ENCODE data around the gene ANKRD53.

The ANKRD53 gene

GRCh38 chr2:70948337-70949003 lies 30.0 kb upstream of the ANKRD53 start:
- peaks cover 18% of the 10 kb centered on the region for H3K4me1 ChIP-seq (ENCODE audit: low read depth, poor library complexity, severe bottlenecking)
- no peaks in the 10 kb centered on the region for H3K79me2 ChIP-seq (ENCODE audit: insufficient read depth, low read depth)
- H3K27me3 ChIP-seq (ENCODE audit: insufficient read depth, low read depth): no peaks in the 10 kb centered on the region
- peak overlapping the region; percentile 92 for H3K4me3 ChIP-seq (IDR thresholded peaks at IDR 0.05; ENCODE audit: insufficient read depth, low read depth, low read length)
- H3K9ac ChIP-seq: peak overlapping the region; percentile 40; the same call in 1 of the 2 replicates
- peak overlapping the region; percentile 90 for H2AFZ ChIP-seq (ENCODE audit: low read depth)
- no peak overlapping the region for H3K27ac ChIP-seq
- no peaks in the 10 kb centered on the region for H4K20me1 ChIP-seq (ENCODE audit: insufficient read depth)
- peak overlapping the region; percentile 71 for H3K4me2 ChIP-seq
- no peaks in the 10 kb centered on the region for H3K36me3 ChIP-seq (ENCODE audit: insufficient read depth)
- TF ChIP-seq CTCF (conservative IDR thresholded peaks at IDR 0.05; ENCODE audit: low read depth, low read length): peak; percentile 95

- H2AFZ ChIP-seq (ENCODE audit: low read depth): peak overlapping the region; percentile 90
- no peaks in the 10 kb centered on the region for H3K36me3 ChIP-seq (ENCODE audit: insufficient read depth)
- no peaks in the 10 kb centered on the region for H3K79me2 ChIP-seq (ENCODE audit: insufficient read depth, low read depth)
- H4K20me1 ChIP-seq (ENCODE audit: insufficient read depth): no peaks in the 10 kb centered on the region
- H3K9ac ChIP-seq: no peak overlapping the region
- peaks cover 18% of the 10 kb centered on the region for H3K4me1 ChIP-seq (ENCODE audit: low read depth, poor library complexity, severe bottlenecking)
- no peak overlapping the region for H3K4me3 ChIP-seq (IDR thresholded peaks at IDR 0.05; ENCODE audit: insufficient read depth, low read depth, low read length)
- H3K27me3 ChIP-seq (ENCODE audit: insufficient read depth, low read depth): no peaks in the 10 kb centered on the region
- H3K27ac ChIP-seq: no peak overlapping the region
- TF ChIP-seq CTCF (conservative IDR thresholded peaks at IDR 0.05; ENCODE audit: low read depth, low read length): no peak
- H3K4me2 ChIP-seq: peak overlapping the region; percentile 71; the same call in 1 of the 2 replicates
Observed at GRCh38 chr2:70949086-70949485, 29.3 kb upstream of the ANKRD53 start.

GRCh38 chr2:70954886-70955285 lies 23.5 kb upstream of the ANKRD53 start:
- no peak for TF ChIP-seq CTCF (conservative IDR thresholded peaks at IDR 0.05; ENCODE audit: low read depth, low read length)
- no peak overlapping the region for H2AFZ ChIP-seq (ENCODE audit: low read depth)
- H3K36me3 ChIP-seq (ENCODE audit: insufficient read depth): no peaks in the 10 kb centered on the region
- no peaks in the 10 kb centered on the region for H3K79me2 ChIP-seq (ENCODE audit: insufficient read depth, low read depth)
- H3K4me2 ChIP-seq: no peak overlapping the region
- H3K4me1 ChIP-seq (ENCODE audit: low read depth, poor library complexity, severe bottlenecking): no peaks in the 10 kb centered on the region
- H4K20me1 ChIP-seq (ENCODE audit: insufficient read depth): no peaks in the 10 kb centered on the region
- no peak overlapping the region for H3K27ac ChIP-seq
- no peak overlapping the region for H3K9ac ChIP-seq
- H3K4me3 ChIP-seq (IDR thresholded peaks at IDR 0.05; ENCODE audit: insufficient read depth, low read depth, low read length): no peak overlapping the region
- no peaks in the 10 kb centered on the region for H3K27me3 ChIP-seq (ENCODE audit: insufficient read depth, low read depth)

- no peak for TF ChIP-seq CTCF (conservative IDR thresholded peaks at IDR 0.05; ENCODE audit: low read depth, low read length)
- Histone ChIP-seq H3K9ac (no peak overlapping the region), H3K27me3 (ENCODE audit: insufficient read depth, low read depth) (no peaks in the 10 kb centered on the region), H3K4me1 (ENCODE audit: low read depth, poor library complexity, severe bottlenecking) (no peaks in the 10 kb centered on the region), H3K27ac (no peak overlapping the region), H3K36me3 (ENCODE audit: insufficient read depth) (no peaks in the 10 kb centered on the region), H3K79me2 (ENCODE audit: insufficient read depth, low read depth) (no peaks in the 10 kb centered on the region), H3K4me3 (IDR thresholded peaks at IDR 0.05; ENCODE audit: insufficient read depth, low read depth, low read length) (no peak overlapping the region), H3K4me2 (no peak overlapping the region), H2AFZ (ENCODE audit: low read depth) (no peak overlapping the region), H4K20me1 (ENCODE audit: insufficient read depth) (no peaks in the 10 kb centered on the region)
Observed at GRCh38 chr2:70956141-70956540, 22.3 kb upstream of the ANKRD53 start.

All from KMS-11 (cell line).